GM18505 (cell line): ENCODE measurements around the gene SCAMP2.
A peak's percentile ranks its signal among the peaks of the same experiment; 100 is the strongest.
"Not testable (repeated sequence)": the region's sequence is repeated elsewhere in the genome, so short reads cannot be mapped to it uniquely, and the experiment has no call there.

ENCODE experiments used
- ATAC-seq: cut with Tn5 transposase; IDR thresholded peaks from one replicate; pipeline ENCODE4 v1.9.1; 2021; ENCODE audit not compliant: unreplicated experiment
- POLR2A ChIP-seq: IDR thresholded peaks from 4 replicates; pipeline ENCODE4 v1.6.1; 2011; ENCODE audit warnings: borderline replicate concordance; ENCODE audit not compliant: insufficient read depth, insufficient read length; ENCODE audit errors: extremely low read depth

The SCAMP2 gene

GRCh38 chr15:74873036-74873755, at the start of gene SCAMP2:
Gene SCAMP2 (minus strand): TSS chr15:74873365. CDS start chr15:74873255, 110 bp downstream.
- peak; percentile 70 for ATAC-seq

GRCh38 chr15:74920456-74920855, 47.3 kb upstream of the SCAMP2 start:
- no peak for TF ChIP-seq POLR2A
- ATAC-seq = no peak

More at GRCh38 chr15:74873036-74873755, at the start of gene SCAMP2:
- peak; percentile 93 for TF ChIP-seq POLR2A

- ATAC-seq = no peak
- TF ChIP-seq POLR2A = no peak
Observed at GRCh38 chr15:74917676-74918075, 44.5 kb upstream of the SCAMP2 start.

GRCh38 chr15:74913799-74914198, 40.6 kb upstream of the SCAMP2 start:
- not testable (repeated sequence) for ATAC-seq

GRCh38 chr15:74913041-74913440, 39.9 kb upstream of the SCAMP2 start:
- no peak for ATAC-seq
- no peak for TF ChIP-seq POLR2A

- TF ChIP-seq POLR2A = no peak
Observed at GRCh38 chr15:74908635-74909034, 35.5 kb upstream of the SCAMP2 start.

GRCh38 chr15:74907163-74907870, 34.2 kb upstream of the SCAMP2 start:
- TF ChIP-seq POLR2A = no peak
- no peak for ATAC-seq

More at GRCh38 chr15:74908635-74909034, 35.5 kb upstream of the SCAMP2 start:
- no peak for ATAC-seq

GRCh38 chr15:74906450-74907162, 33.4 kb upstream of the SCAMP2 start, which contains the start of gene FAM219B:
Gene FAM219B (minus strand): TSS chr15:74906851. CDS start chr15:74906800, 51 bp downstream.
- ATAC-seq = peak; percentile 86
- TF ChIP-seq POLR2A = peak; percentile 87

- no peak for TF ChIP-seq POLR2A
- peak; percentile 18 for ATAC-seq
Observed at GRCh38 chr15:74906067-74906449, 32.9 kb upstream of the SCAMP2 start.

GRCh38 chr15:74904190-74904805, 31.1 kb upstream of the SCAMP2 start:
- no peak for TF ChIP-seq POLR2A
- no peak for ATAC-seq

- TF ChIP-seq POLR2A = no peak
- ATAC-seq = no peak
Observed at GRCh38 chr15:74903676-74904075, 30.5 kb upstream of the SCAMP2 start.

- TF ChIP-seq POLR2A = no peak
- ATAC-seq = no peak
Observed at GRCh38 chr15:74902295-74903075, 29.3 kb upstream of the SCAMP2 start.
